ENCODE data around the gene MGAT5B.
"Not testable (repeated sequence)": the region's sequence is repeated elsewhere in the genome, so short reads cannot be mapped to it uniquely, and the experiment has no call there.

The MGAT5B gene

GRCh38 chr17:76840884-76841775, 27.1 kb upstream of the MGAT5B start:
- no peak overlapping the region for H3K4me3 ChIP-seq (ENCODE audit: low read depth, low read length)
- TF ChIP-seq CTCF (IDR thresholded peaks at IDR 0.05; ENCODE audit: borderline replicate concordance, insufficient read depth, low read depth, low read length): no peak

GRCh38 chr17:76841776-76842405, 26.3 kb upstream of the MGAT5B start:
- H3K4me3 ChIP-seq (ENCODE audit: low read depth, low read length): no peak overlapping the region
- no peak for TF ChIP-seq CTCF (IDR thresholded peaks at IDR 0.05; ENCODE audit: borderline replicate concordance, insufficient read depth, low read depth, low read length)

GRCh38 chr17:76843068-76843467, 25.1 kb upstream of the MGAT5B start:
- H3K4me3 ChIP-seq (ENCODE audit: low read depth, low read length): not testable (repeated sequence)

- no peak for TF ChIP-seq CTCF (IDR thresholded peaks at IDR 0.05; ENCODE audit: borderline replicate concordance, insufficient read depth, low read depth, low read length)
- no peak overlapping the region for H3K4me3 ChIP-seq (ENCODE audit: low read depth, low read length)
Observed at GRCh38 chr17:76843703-76844484, 24.3 kb upstream of the MGAT5B start.

GRCh38 chr17:76844485-76844829, 23.7 kb upstream of the MGAT5B start:
- no peak overlapping the region for H3K4me3 ChIP-seq (ENCODE audit: low read depth, low read length)
- no peak for TF ChIP-seq CTCF (IDR thresholded peaks at IDR 0.05; ENCODE audit: borderline replicate concordance, insufficient read depth, low read depth, low read length)

GRCh38 chr17:76844846-76845245, 23.4 kb upstream of the MGAT5B start:
- H3K4me3 ChIP-seq (ENCODE audit: low read depth, low read length): no peak overlapping the region
- no peak for TF ChIP-seq CTCF (IDR thresholded peaks at IDR 0.05; ENCODE audit: borderline replicate concordance, insufficient read depth, low read depth, low read length)

GRCh38 chr17:76845541-76846017, 22.6 kb upstream of the MGAT5B start:
- no peak for TF ChIP-seq CTCF (IDR thresholded peaks at IDR 0.05; ENCODE audit: borderline replicate concordance, insufficient read depth, low read depth, low read length)

More at GRCh38 chr17:76845541-76846017, 22.6 kb upstream of the MGAT5B start:
- no peak overlapping the region for H3K4me3 ChIP-seq (ENCODE audit: low read depth, low read length)
